Measurements from ENCODE around the gene ABCA7. TPM values are rescaled to one million over a fixed set of nuclear protein-coding genes. Genes with fewer than 3 reads are reported as not detected.

Gene ABCA7
- total and polyA plus RNA-seq, 4 donors: 3.0 to 60.9 (median 4.8) TPM

DNA sequence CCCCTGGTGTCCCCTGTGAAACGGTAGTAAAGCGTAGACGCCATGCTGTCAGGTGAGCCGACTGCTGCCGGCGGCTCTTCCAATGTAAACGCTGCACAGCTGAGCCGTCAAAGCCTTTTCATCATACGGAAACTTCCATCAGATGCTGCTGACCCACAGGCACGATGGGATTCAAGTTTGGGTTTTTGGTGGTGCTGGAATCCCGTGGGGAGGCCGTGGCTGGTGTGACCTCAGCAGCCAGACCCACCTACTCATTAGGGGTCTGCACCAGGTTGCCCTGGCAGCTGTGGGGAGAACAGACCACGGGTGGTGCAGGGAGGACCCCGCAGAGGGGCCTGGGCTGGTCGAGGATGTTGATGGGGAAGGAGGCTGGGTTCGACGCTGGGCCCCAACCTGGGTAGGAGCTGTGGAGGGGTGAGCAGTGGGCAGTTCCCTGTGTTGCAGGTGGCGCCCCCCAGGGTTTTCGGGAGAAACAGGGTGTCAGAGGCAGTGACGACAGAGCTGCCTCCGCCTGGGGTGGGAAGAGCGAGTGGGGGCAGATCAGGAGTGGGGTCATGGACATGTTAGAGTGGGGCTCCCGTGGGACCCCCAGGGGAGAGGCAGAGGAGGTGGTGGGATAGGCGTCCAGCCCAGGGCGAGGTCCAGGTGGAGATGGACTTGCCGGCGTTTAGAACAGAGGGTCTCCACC, 33.1 kb upstream of the ABCA7 start:
- no peak overlapping the region for H3K27ac ChIP-seq (ENCODE audit: low read depth in 1 of 2, low read length in 2 of 2)
- no peak for TF ChIP-seq JUND (IDR thresholded peaks at IDR 0.05)
- TF ChIP-seq, protein P1, sequence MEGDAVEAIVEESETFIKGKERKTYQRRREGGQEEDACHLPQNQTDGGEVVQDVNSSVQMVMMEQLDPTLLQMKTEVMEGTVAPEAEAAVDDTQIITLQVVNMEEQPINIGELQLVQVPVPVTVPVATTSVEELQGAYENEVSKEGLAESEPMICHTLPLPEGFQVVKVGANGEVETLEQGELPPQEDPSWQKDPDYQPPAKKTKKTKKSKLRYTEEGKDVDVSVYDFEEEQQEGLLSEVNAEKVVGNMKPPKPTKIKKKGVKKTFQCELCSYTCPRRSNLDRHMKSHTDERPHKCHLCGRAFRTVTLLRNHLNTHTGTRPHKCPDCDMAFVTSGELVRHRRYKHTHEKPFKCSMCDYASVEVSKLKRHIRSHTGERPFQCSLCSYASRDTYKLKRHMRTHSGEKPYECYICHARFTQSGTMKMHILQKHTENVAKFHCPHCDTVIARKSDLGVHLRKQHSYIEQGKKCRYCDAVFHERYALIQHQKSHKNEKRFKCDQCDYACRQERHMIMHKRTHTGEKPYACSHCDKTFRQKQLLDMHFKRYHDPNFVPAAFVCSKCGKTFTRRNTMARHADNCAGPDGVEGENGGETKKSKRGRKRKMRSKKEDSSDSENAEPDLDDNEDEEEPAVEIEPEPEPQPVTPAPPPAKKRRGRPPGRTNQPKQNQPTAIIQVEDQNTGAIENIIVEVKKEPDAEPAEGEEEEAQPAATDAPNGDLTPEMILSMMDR (IDR thresholded peaks at IDR 0.05; ENCODE audit: low read depth, low read length, missing input control): no peak
- no peak for TF ChIP-seq FOXA2 (IDR thresholded peaks at IDR 0.05)
- TF ChIP-seq HNF4G (IDR thresholded peaks at IDR 0.05): no peak
- TF ChIP-seq HNF4A (conservative IDR thresholded peaks at IDR 0.05): no peak
- no peak for TF ChIP-seq RXRA (IDR thresholded peaks at IDR 0.05)
- H3K36me3 ChIP-seq (ENCODE audit: control insufficient read depth in 4 of 4, insufficient read depth in 3 of 4, low read depth in 1 of 4, low read length in 3 of 4): peaks cover 0 to 20% (median 9%) of the 10 kb centered on the region in 4 donors
- no peak overlapping the region for H3K9ac ChIP-seq (ENCODE audit: low read depth in 1 of 2, low read length in 2 of 2)
- no peaks in the 10 kb centered on the region for H3K27me3 ChIP-seq (ENCODE audit: control insufficient read depth in 4 of 4, insufficient read depth in 4 of 4, low read length in 3 of 4)
- no peak for DNase-seq (ENCODE audit: low spot score)
- H3K4me1 ChIP-seq (ENCODE audit: control insufficient read depth in 4 of 4, insufficient read depth in 4 of 4, low read length in 3 of 4): no peaks in the 10 kb centered on the region
- 72% methylated on average over 27 of the region's 27 CpGs for WGBS
- no peak overlapping the region for H3K4me3 ChIP-seq (ENCODE audit: low read depth in 1 of 3, low read length in 3 of 3)
- no peaks in the 10 kb centered on the region for H3K9me3 ChIP-seq (ENCODE audit: control insufficient read depth in 4 of 4, low read length in 3 of 4)

DNA sequence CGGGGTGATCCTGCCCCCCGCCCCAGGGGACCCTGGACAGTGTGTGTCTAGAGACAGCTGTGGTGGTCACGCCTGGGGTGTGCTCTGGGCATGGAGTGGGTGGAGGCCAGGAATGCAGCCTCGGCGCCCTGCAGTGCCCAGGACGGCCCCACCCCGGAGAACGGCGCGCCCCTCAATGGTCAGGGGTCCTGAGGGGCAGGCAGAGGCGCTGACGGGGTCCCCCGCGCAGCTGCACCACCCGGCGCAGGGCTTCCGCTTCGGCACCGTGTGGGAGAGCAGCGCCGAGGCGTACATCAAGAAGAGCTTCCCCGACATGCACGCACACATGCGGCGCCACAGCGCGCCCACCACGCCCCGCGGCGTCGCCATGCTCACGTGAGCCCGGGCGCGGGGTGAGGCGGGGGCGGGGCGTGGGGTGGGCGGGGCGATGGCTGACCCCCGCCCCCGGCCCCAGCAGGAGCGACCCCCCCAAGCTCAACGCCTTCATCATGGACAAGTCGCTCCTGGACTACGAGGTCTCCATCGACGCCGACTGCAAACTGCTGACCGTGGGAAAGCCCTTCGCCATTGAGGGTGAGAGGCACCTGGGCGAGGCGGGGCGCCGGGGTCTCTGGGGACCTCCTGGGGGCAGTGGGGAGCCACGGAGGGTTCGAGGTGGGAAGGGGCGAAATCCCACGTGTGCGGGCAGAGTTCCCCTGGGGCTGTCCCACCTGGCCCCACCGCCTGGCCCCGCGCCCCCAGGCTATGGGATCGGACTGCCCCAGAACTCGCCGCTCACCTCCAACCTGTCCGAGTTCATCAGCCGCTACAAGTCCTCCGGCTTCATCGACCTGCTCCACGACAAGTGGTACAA, 32.3 kb upstream of the ABCA7 start:
- DNase-seq (ENCODE audit: low spot score): no peak
- Histone ChIP-seq H3K36me3 (ENCODE audit: control insufficient read depth in 4 of 4, insufficient read depth in 3 of 4, low read depth in 1 of 4, low read length in 3 of 4) (peaks cover 0 to 27% (median 12%) of the 10 kb centered on the region in 4 donors), H3K4me1 (ENCODE audit: control insufficient read depth in 4 of 4, insufficient read depth in 4 of 4, low read length in 3 of 4) (no peaks in the 10 kb centered on the region), H3K4me3 (ENCODE audit: low read depth in 1 of 3, low read length in 3 of 3) (no peak overlapping the region), H3K9me3 (ENCODE audit: control insufficient read depth in 4 of 4, low read length in 3 of 4) (no peaks in the 10 kb centered on the region), H3K27ac (ENCODE audit: low read depth in 1 of 2, low read length in 2 of 2) (no peak overlapping the region), H3K9ac (ENCODE audit: low read depth in 1 of 2, low read length in 2 of 2) (no peak overlapping the region), H3K27me3 (ENCODE audit: control insufficient read depth in 4 of 4, insufficient read depth in 4 of 4, low read length in 3 of 4) (no peaks in the 10 kb centered on the region)
- WGBS: 95% methylated on average over 73 of the region's 73 CpGs
- TF ChIP-seq RXRA (IDR thresholded peaks at IDR 0.05) (no peak), HNF4G (IDR thresholded peaks at IDR 0.05) (no peak)
- TF ChIP-seq, protein P1 (IDR thresholded peaks at IDR 0.05; ENCODE audit: low read depth, low read length, missing input control): no peak

DNA sequence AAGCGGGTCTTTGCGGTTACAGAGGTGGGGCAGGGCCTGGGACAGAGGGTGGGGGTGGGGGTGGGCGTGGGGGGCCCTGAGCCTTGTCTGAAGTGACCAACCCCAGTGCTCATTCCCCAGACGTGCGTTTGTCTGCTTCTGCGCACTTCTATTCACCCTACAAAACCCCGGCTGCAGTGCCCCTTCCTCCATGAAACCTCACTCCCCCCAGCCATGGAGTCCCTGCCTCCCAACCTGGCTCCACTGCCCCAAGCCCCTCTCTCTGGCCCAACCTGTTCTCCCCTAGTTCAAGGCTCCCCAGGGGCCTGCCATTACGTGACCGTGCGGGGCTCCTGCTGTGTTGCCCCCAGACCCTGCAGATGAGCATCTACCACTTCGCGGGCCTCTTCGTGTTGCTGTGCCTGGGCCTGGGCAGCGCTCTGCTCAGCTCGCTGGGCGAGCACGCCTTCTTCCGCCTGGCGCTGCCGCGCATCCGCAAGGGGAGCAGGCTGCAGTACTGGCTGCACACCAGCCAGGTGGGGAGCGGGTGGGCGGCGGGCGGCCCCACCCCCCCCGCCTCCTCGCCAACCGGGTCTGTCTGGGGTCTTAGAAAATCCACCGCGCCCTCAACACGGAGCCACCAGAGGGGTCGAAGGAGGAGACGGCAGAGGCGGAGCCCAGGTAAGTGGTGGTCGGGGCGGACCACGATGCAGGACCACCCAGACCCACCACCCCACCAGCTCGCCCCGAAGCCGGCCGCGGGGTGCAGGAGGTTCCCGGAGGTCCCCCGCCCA, 31.5 kb upstream of the ABCA7 start:
- no peak overlapping the region for H3K4me3 ChIP-seq (ENCODE audit: low read depth in 1 of 3, low read length in 3 of 3)
- no peak for DNase-seq (ENCODE audit: low spot score)
- H3K4me1 ChIP-seq (ENCODE audit: control insufficient read depth in 4 of 4, insufficient read depth in 4 of 4, low read length in 3 of 4): no peaks in the 10 kb centered on the region
- WGBS: 93% methylated on average over 45 of the region's 45 CpGs
- H3K9ac ChIP-seq (ENCODE audit: low read depth in 1 of 2, low read length in 2 of 2): no peak overlapping the region
- H3K9me3 ChIP-seq (ENCODE audit: control insufficient read depth in 4 of 4, low read length in 3 of 4): no peaks in the 10 kb centered on the region
- H3K27ac ChIP-seq (ENCODE audit: low read depth in 1 of 2, low read length in 2 of 2): no peak overlapping the region
- no peaks in the 10 kb centered on the region for H3K27me3 ChIP-seq (ENCODE audit: control insufficient read depth in 4 of 4, insufficient read depth in 4 of 4, low read length in 3 of 4)
- H3K36me3 ChIP-seq (ENCODE audit: control insufficient read depth in 4 of 4, insufficient read depth in 3 of 4, low read depth in 1 of 4, low read length in 3 of 4): peaks cover 0 to 33% (median 15%) of the 10 kb centered on the region in 4 donors
- TF ChIP-seq, protein P1 (IDR thresholded peaks at IDR 0.05; ENCODE audit: low read depth, low read length, missing input control): no peak
- TF ChIP-seq GABPA (IDR thresholded peaks at IDR 0.05 in 1 of 2, conservative IDR thresholded peaks at IDR 0.05 in 1 of 2) (no peak), SP1 (IDR thresholded peaks at IDR 0.05) (no peak), YY1 (IDR thresholded peaks at IDR 0.05) (no peak)
- TF ChIP-seq, protein P2, sequence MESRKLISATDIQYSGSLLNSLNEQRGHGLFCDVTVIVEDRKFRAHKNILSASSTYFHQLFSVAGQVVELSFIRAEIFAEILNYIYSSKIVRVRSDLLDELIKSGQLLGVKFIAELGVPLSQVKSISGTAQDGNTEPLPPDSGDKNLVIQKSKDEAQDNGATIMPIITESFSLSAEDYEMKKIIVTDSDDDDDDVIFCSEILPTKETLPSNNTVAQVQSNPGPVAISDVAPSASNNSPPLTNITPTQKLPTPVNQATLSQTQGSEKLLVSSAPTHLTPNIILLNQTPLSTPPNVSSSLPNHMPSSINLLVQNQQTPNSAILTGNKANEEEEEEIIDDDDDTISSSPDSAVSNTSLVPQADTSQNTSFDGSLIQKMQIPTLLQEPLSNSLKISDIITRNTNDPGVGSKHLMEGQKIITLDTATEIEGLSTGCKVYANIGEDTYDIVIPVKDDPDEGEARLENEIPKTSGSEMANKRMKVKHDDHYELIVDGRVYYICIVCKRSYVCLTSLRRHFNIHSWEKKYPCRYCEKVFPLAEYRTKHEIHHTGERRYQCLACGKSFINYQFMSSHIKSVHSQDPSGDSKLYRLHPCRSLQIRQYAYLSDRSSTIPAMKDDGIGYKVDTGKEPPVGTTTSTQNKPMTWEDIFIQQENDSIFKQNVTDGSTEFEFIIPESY (IDR thresholded peaks at IDR 0.05): no peak
